ENCODE results near the gene NFAT5.
A peak's percentile ranks its signal among the peaks of the same experiment; 100 is the strongest.

Gene NFAT5

DNA sequence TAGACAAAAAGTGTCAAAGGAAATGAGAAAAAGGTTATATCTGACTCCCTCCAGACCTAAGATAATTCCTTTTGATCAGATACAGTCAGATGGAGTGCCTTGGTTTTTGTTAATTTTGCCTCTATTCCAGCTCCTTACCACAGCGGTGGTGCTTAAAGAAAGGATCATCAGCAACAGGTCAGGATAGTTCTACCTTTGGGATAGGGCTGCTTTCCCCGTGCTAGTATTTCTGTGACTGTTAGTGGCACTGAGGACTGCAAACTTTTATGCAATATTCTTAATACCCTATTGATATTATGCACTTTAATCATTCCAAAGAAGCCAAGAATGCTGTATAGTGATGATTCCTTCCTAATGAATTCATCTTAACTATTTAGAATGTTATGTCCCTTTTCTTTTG is 136.1 kb downstream of the NFAT5 start:
- TF ChIP-seq CTCF (IDR thresholded peaks at IDR 0.05; ENCODE audit: low read depth, low read length) = no peak
- no peak for DNase-seq (ENCODE audit: extremely low read depth, low read depth)

DNA sequence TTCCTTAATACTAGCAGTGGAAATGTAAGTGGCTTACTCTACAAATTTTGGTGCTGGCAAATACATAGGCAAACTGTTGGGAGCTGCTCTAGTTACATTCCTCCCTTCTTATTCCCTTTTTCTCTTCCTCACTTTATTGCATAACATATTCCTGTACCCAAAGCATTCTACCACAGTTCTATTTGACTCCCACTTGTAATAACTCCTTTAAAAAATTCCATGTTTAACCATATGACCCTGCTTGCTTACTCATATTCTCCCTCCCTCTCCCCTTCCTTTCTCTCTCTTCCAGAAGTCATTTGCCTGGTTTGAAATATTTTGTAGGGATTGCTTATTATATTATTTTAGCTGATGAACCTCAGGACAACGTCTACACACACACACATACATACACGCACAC is 137.9 kb downstream of the NFAT5 start:
- no peak for DNase-seq (ENCODE audit: extremely low read depth, low read depth)
- no peak for TF ChIP-seq CTCF (IDR thresholded peaks at IDR 0.05; ENCODE audit: low read depth, low read length)

GRCh38 chr16:69706256-69706974 is 140.6 kb downstream of the NFAT5 start:
- no peak for TF ChIP-seq CTCF (IDR thresholded peaks at IDR 0.05; ENCODE audit: low read depth, low read length)
- no peak for DNase-seq (ENCODE audit: extremely low read depth, low read depth)

GRCh38 chr16:69706975-69707340 is 141.2 kb downstream of the NFAT5 start:
- DNase-seq (ENCODE audit: extremely low read depth, low read depth) = no peak
- TF ChIP-seq CTCF (IDR thresholded peaks at IDR 0.05; ENCODE audit: low read depth, low read length) = no peak

- DNase-seq (ENCODE audit: extremely low read depth, low read depth) = no peak
- no peak for TF ChIP-seq CTCF (IDR thresholded peaks at IDR 0.05; ENCODE audit: low read depth, low read length)
Observed at GRCh38 chr16:69707920-69708683, 142.3 kb downstream of the NFAT5 start.

DNA sequence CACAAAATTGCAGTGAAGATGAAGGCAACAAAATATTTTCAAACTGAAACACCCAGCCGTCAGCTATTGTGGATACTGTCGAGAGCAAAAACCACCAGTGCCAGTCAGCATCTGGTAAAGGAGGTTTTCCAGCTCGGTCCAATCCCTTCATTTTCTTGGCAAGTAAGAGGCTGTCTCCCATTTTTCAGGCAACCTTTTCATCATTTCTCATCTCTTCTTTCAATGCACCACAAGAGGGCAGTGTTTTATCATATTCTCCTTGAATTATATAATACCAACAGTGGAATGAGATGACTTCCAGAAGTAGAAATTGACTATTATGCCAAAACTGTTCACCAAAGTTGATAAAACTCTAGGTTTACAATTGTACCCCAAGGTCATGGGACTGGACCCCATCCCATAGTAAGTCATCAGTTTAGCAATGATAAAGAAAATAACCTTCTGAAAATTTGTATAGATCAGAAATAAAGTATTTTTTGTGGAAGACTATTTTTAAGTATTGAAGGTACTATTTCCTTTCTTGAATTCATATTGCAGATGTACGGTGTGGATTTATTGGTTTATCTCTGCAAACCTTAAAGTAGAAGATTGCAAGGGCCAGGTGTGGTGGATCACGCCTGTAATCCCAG is 143.8 kb downstream of the NFAT5 start:
- DNase-seq (ENCODE audit: extremely low read depth, low read depth) = no peak

More for the DNA sequence above, 143.8 kb downstream of the NFAT5 start:
- peak; percentile 53 for TF ChIP-seq CTCF (IDR thresholded peaks at IDR 0.05; ENCODE audit: low read depth, low read length)
